T-helper 1 cell treated with Interleukin-12 subunit alpha and Interleukin-12 subunit beta and Interleukin-4 antibody, amounts not matched to agents 30 μg/mL and 1 μg/mL, for 36 hours (primary cell): ENCODE measurements around the gene ZBTB17.

Source experiments
- H3K27ac Mint-ChIP-seq: one replicate; pipeline ENCODE4 v1.8.0; 2021; ENCODE audit warnings: mild to moderate bottlenecking, mixed read lengths
- H3K27me3 Mint-ChIP-seq: one replicate; pipeline ENCODE4 v1.8.0; 2021; ENCODE audit warnings: low read depth, mixed read lengths
- H3K36me3 Mint-ChIP-seq: one replicate; pipeline ENCODE4 v1.8.0; 2021; ENCODE audit warnings: low read depth, mixed read lengths
- H3K4me1 Mint-ChIP-seq: one replicate; pipeline ENCODE4 v1.8.0; 2021; ENCODE audit warnings: low read depth, mixed read lengths
- H3K4me3 Mint-ChIP-seq: one replicate; pipeline ENCODE4 v1.8.0; 2021; ENCODE audit warnings: mild to moderate bottlenecking, moderate library complexity, mixed read lengths
- H3K9me3 Mint-ChIP-seq: one replicate; pipeline ENCODE4 v1.8.0; 2021; ENCODE audit warnings: mixed read lengths

ZBTB17 gene

GRCh38 chr1:16015491-16015890 is 39.6 kb upstream of the ZBTB17 start:
- H3K36me3 Mint-ChIP-seq: no peaks in the 10 kb centered on the region
- peaks cover 2% of the 10 kb centered on the region for H3K4me1 Mint-ChIP-seq
- H3K27ac Mint-ChIP-seq: no peak overlapping the region
- peaks cover 13% of the 10 kb centered on the region for H3K27me3 Mint-ChIP-seq
- no peaks in the 10 kb centered on the region for H3K9me3 Mint-ChIP-seq
- H3K4me3 Mint-ChIP-seq: no peak overlapping the region

GRCh38 chr1:16014509-16015482 is 38.9 kb upstream of the ZBTB17 start:
- peaks cover 11% of the 10 kb centered on the region for H3K27me3 Mint-ChIP-seq
- H3K4me3 Mint-ChIP-seq: no peak overlapping the region
- H3K4me1 Mint-ChIP-seq: peaks cover 2% of the 10 kb centered on the region
- no peaks in the 10 kb centered on the region for H3K9me3 Mint-ChIP-seq
- H3K36me3 Mint-ChIP-seq: no peaks in the 10 kb centered on the region
- H3K27ac Mint-ChIP-seq: no peak overlapping the region

GRCh38 chr1:16013908-16014258 is 38.0 kb upstream of the ZBTB17 start:
- H3K9me3 Mint-ChIP-seq: no peaks in the 10 kb centered on the region
- H3K4me3 Mint-ChIP-seq: no peak overlapping the region
- H3K27me3 Mint-ChIP-seq: peaks cover 10% of the 10 kb centered on the region
- peaks cover 2% of the 10 kb centered on the region for H3K4me1 Mint-ChIP-seq
- H3K27ac Mint-ChIP-seq: no peak overlapping the region
- no peaks in the 10 kb centered on the region for H3K36me3 Mint-ChIP-seq

- Mint-ChIP-seq H3K4me1 (peaks cover 2% of the 10 kb centered on the region), H3K27me3 (peaks cover 10% of the 10 kb centered on the region), H3K9me3 (no peaks in the 10 kb centered on the region), H3K27ac (no peak overlapping the region), H3K36me3 (no peaks in the 10 kb centered on the region), H3K4me3 (no peak overlapping the region)
Measured at GRCh38 chr1:16013220-16013907, 37.5 kb upstream of the ZBTB17 start.

GRCh38 chr1:16012590-16013219 is 36.8 kb upstream of the ZBTB17 start:
- H3K4me3 Mint-ChIP-seq: no peak overlapping the region
- H3K9me3 Mint-ChIP-seq: no peaks in the 10 kb centered on the region
- H3K27ac Mint-ChIP-seq: no peak overlapping the region

GRCh38 chr1:16011936-16012589 is 36.2 kb upstream of the ZBTB17 start:
- Mint-ChIP-seq H3K4me3 (no peak overlapping the region), H3K4me1 (peaks cover 8% of the 10 kb centered on the region), H3K9me3 (no peaks in the 10 kb centered on the region), H3K27me3 (peaks cover 10% of the 10 kb centered on the region), H3K27ac (no peak overlapping the region), H3K36me3 (no peaks in the 10 kb centered on the region)

More at GRCh38 chr1:16012590-16013219, 36.8 kb upstream of the ZBTB17 start:
- Mint-ChIP-seq H3K36me3 (no peaks in the 10 kb centered on the region), H3K4me1 (peaks cover 6% of the 10 kb centered on the region), H3K27me3 (peaks cover 10% of the 10 kb centered on the region)

GRCh38 chr1:16010837-16011236 is 34.9 kb upstream of the ZBTB17 start:
- Mint-ChIP-seq H3K27me3 (peaks cover 10% of the 10 kb centered on the region), H3K36me3 (no peaks in the 10 kb centered on the region), H3K9me3 (no peaks in the 10 kb centered on the region), H3K4me1 (peaks cover 14% of the 10 kb centered on the region), H3K4me3 (no peak overlapping the region), H3K27ac (no peak overlapping the region)

- H3K4me3 Mint-ChIP-seq: no peak overlapping the region
- H3K4me1 Mint-ChIP-seq: peaks cover 14% of the 10 kb centered on the region
- H3K36me3 Mint-ChIP-seq: no peaks in the 10 kb centered on the region
- H3K27me3 Mint-ChIP-seq: peaks cover 9% of the 10 kb centered on the region
- H3K9me3 Mint-ChIP-seq: no peaks in the 10 kb centered on the region
- no peak overlapping the region for H3K27ac Mint-ChIP-seq
Measured at GRCh38 chr1:16009678-16010077, 33.8 kb upstream of the ZBTB17 start.

GRCh38 chr1:16009030-16009460 is 33.1 kb upstream of the ZBTB17 start:
- Mint-ChIP-seq H3K27me3 (peaks cover 7% of the 10 kb centered on the region), H3K4me1 (peaks cover 14% of the 10 kb centered on the region), H3K36me3 (no peaks in the 10 kb centered on the region), H3K4me3 (no peak overlapping the region), H3K9me3 (no peaks in the 10 kb centered on the region), H3K27ac (no peak overlapping the region)

GRCh38 chr1:16007671-16008341 is 31.9 kb upstream of the ZBTB17 start:
- Mint-ChIP-seq H3K4me3 (no peak overlapping the region), H3K9me3 (no peaks in the 10 kb centered on the region)

GRCh38 chr1:16006552-16007485 is 30.9 kb upstream of the ZBTB17 start:
- H3K27ac Mint-ChIP-seq: no peak overlapping the region
- H3K9me3 Mint-ChIP-seq: no peaks in the 10 kb centered on the region
- no peaks in the 10 kb centered on the region for H3K27me3 Mint-ChIP-seq
- H3K4me3 Mint-ChIP-seq: no peak overlapping the region
- no peaks in the 10 kb centered on the region for H3K36me3 Mint-ChIP-seq
- H3K4me1 Mint-ChIP-seq: peaks cover 12% of the 10 kb centered on the region

More at GRCh38 chr1:16007671-16008341, 31.9 kb upstream of the ZBTB17 start:
- Mint-ChIP-seq H3K36me3 (no peaks in the 10 kb centered on the region), H3K27ac (no peak overlapping the region), H3K4me1 (peaks cover 14% of the 10 kb centered on the region), H3K27me3 (peaks cover 7% of the 10 kb centered on the region)

GRCh38 chr1:16006010-16006409 is 30.1 kb upstream of the ZBTB17 start:
- H3K4me1 Mint-ChIP-seq: peaks cover 12% of the 10 kb centered on the region

GRCh38 chr1:16005597-16005996 is 29.7 kb upstream of the ZBTB17 start:
- Mint-ChIP-seq H3K27ac (no peak overlapping the region), H3K4me3 (no peak overlapping the region), H3K36me3 (no peaks in the 10 kb centered on the region), H3K9me3 (no peaks in the 10 kb centered on the region), H3K27me3 (no peaks in the 10 kb centered on the region), H3K4me1 (peaks cover 12% of the 10 kb centered on the region)

More at GRCh38 chr1:16006010-16006409, 30.1 kb upstream of the ZBTB17 start:
- Mint-ChIP-seq H3K27ac (no peak overlapping the region), H3K4me3 (no peak overlapping the region), H3K27me3 (no peaks in the 10 kb centered on the region), H3K36me3 (no peaks in the 10 kb centered on the region), H3K9me3 (no peaks in the 10 kb centered on the region)
